Natural killer cell treated with Interleukin-12 subunit alpha and Interleukin-12 subunit beta and Interleukin-15 and Interleukin-18, amount 100 ng/mL, for 72 hours (primary cell): ENCODE results near the gene TFAP2A. TPM values are rescaled to one million over a fixed set of nuclear protein-coding genes. Genes with fewer than 3 reads are reported as not detected.
A peak's percentile ranks its signal among the peaks of the same experiment; 100 is the strongest.

Experiments
- ATAC-seq, 2 donors: fragments of 150-1000 bp; cut with Tn5 transposase in 1 of 2; sonication (Bioruptor Pico), chemical (Tn5 transposase) in 1 of 2; 2 replicates each; pipeline ENCODE4 v1.10.0; 2021
- DNase-seq: peaks from one replicate; pipeline ENCODE4 v3.0.0; 2022; ENCODE audit warnings: low spot score
- H3K27ac Mint-ChIP-seq, 2 donors: 1 replicate in 1 of 2; 2 replicates in 1 of 2; pipeline ENCODE4 v1.8.0; 2022; ENCODE audit warnings: mixed read lengths in 2 of 2, mild to moderate bottlenecking in 1 of 2, moderate library complexity in 1 of 2
- H3K27me3 Mint-ChIP-seq, 2 donors: 1 replicate in 1 of 2; 2 replicates in 1 of 2; pipeline ENCODE4 v1.8.0; 2022; ENCODE audit warnings: mixed read lengths in 2 of 2
- H3K36me3 Mint-ChIP-seq: one replicate; pipeline ENCODE4 v1.8.0; 2022; ENCODE audit warnings: mixed read lengths
- H3K4me1 Mint-ChIP-seq, 2 donors: 1 replicate in 1 of 2; 2 replicates in 1 of 2; pipeline ENCODE4 v1.8.0; 2022; ENCODE audit warnings: low read depth in 2 of 2, mixed read lengths in 2 of 2, mild to moderate bottlenecking in 1 of 2
- H3K4me3 Mint-ChIP-seq: one replicate; pipeline ENCODE4 v1.8.0; 2022; ENCODE audit warnings: mixed read lengths
- H3K9me3 Mint-ChIP-seq: 2 replicates; pipeline ENCODE4 v1.8.0; 2022; ENCODE audit warnings: mixed read lengths
- total RNA-seq, 2 donors: library from RNA; stranded (reverse); gene quantifications; one replicate each; pipeline ENCODE4 v1.2.3, GENCODE V29; 2022

TFAP2A gene
- total RNA-seq, 2 donors from 2014 or later, result 0.07 to 0.31 TPM

DNA sequence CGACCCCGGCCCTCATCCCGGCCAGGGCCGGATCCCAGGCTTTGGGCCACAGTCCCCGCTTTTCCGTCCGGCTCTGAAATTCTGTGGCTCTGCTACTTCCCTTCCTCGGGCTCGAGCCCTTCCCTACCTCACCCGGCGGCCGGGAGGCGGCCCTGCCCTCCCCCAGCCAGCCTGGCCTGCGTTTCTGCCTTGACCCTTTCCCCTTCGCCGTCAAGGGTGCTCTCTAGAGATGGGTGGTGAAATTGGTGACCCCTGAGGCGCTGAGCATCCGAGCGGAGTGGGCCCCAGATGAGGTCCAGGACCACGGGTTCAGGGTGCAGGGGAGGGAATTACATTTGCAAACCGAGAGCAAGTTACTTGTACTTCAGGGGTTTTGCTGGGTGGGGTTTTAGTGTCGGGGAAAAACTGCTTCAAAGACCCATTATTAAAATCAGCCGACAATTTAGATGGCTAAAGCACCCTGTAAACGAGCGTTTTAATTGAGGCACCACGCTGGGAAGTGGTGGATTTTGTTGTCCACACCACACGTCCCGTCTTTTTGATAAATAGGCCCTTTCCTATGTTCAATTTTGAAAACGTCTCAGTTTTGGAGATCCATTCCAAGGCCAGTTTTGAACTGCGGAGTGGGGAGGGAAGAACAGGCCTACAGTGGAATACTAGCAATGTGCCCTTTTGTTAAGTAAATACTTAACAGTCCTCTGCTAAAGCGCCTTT is 9.9 kb downstream of the TFAP2A start:
- Mint-ChIP-seq H3K27ac (peak overlapping the region in 1 of 2 donors; percentile 39), H3K36me3 (peaks cover 29% of the 10 kb centered on the region), H3K4me1 (peaks cover 9 to 11% of the 10 kb centered on the region in 2 donors), H3K9me3 (peaks cover 16% of the 10 kb centered on the region), H3K27me3 (peaks cover 36 to 69% of the 10 kb centered on the region in 2 donors), H3K4me3 (peak overlapping the region; percentile 78)
- DNase-seq (no peak), ATAC-seq (no peak)

DNA sequence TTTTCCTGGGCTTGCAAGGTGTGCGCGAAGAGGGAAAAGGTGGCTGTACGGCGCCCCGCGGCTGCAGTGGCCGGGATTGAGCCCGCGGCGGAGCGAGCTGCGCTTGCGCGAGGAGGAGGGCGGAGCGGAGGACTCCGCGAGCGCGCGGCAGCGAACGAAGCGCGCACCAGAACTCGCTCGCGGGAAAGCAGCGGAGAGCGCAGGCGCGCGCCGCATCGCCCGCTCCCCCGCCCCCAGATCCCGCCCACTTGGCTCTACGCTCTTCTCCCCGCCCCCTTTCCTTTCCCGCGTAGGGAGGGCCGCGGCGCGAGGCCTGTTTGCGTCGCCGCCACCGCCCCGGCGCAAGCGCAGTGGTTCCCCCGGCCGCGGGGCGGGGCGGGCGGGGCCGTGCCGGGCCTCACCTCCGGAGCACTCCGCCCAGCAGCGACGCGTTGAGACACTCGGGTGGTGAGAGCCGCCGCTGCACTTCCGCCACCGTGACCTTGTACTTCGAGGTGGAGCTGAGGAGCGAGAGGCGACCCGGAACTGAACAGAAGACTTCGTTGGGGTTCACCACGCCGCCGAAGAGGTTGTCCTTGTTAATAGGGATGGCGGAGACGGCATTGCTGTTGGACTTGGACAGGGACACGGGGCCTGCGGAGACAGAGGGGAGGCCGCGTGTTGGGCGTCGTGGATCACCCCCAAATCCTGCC is 10.6 kb downstream of the TFAP2A start:
- H3K27ac Mint-ChIP-seq, result peak overlapping the region in 1 of 2 donors; percentile 39
- ATAC-seq (peak; percentile 96 to 98), DNase-seq (peak; percentile 92)
- H3K36me3 Mint-ChIP-seq, result peaks cover 24% of the 10 kb centered on the region
- H3K9me3 Mint-ChIP-seq, result peaks cover 13% of the 10 kb centered on the region
- H3K27me3 Mint-ChIP-seq, result peaks cover 32 to 69% of the 10 kb centered on the region in 2 donors
- peak overlapping the region; percentile 78 for H3K4me3 Mint-ChIP-seq
- peaks cover 9 to 11% of the 10 kb centered on the region in 2 donors for H3K4me1 Mint-ChIP-seq

DNA sequence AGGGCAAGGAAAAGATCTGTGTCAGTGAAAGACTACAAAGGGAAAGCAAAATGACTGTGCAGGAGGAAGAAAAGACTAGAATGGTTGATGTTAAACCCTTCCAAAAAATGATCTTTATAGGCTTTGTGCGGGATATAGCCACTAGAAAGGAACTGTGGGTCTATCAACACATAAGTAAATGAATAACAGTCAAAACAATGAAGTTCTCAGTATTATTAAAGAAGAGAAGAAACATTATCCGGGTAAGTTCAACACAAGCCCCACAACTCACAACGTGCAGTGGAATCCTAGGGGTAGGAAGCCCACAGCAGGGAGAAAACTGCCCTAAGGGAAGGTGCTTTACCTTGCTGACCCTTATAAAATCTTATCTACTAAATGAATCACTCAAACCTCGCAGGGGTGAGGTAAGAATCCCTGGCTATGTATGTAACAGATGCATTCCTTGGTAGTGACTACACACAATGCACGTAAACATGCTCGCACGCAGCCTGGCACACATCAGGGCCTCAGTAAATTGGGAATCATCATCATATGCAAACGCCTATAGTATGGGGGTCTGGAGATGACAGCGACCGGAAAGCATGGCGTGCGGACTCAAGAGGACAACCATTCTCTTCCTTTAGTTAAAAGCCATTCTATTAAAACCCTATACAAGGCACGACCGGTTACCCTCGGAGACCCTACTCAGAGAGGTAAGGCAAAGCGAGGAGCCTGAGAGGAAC is 11.3 kb downstream of the TFAP2A start:
- peaks cover 16% of the 10 kb centered on the region for H3K9me3 Mint-ChIP-seq
- peak overlapping the region in 1 of 2 donors; percentile 39 for H3K27ac Mint-ChIP-seq
- DNase-seq (no peak), ATAC-seq (peak in 1 of 2 donors; percentile 0)
- peaks cover 29% of the 10 kb centered on the region for H3K36me3 Mint-ChIP-seq
- H3K4me1 Mint-ChIP-seq, result peaks cover 9 to 11% of the 10 kb centered on the region in 2 donors
- peak overlapping the region; percentile 78 for H3K4me3 Mint-ChIP-seq
- peaks cover 37 to 69% of the 10 kb centered on the region in 2 donors for H3K27me3 Mint-ChIP-seq

DNA sequence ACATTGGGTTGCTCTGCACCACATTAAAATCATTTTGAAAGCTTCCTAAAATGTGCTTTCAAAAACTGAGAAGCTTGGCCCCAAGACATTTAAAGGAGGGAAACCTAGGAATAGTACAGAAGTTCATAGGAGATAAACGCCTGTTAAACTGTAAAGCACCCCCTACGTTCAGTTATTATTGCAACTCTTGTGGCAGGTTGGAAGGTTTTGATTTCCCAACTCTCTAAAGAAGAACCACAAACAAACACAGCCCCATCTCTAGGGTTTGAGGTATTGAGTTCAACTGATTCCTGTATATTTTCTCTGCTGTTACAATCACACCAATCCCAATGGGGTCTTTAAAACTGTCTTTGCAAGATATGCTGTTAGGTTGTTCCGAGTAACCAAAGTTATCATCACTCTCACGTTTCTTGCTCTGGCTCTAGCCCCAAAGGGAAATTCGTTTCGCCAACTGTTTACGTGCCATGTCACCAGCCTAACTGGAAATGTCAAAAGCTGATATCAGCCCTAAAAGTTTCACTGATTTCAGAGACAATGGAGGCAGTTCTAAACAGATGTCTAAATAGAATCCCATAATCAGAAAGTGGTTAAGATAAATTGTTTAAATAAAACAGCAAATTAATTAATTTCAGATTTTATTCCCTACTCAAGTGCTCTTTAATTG is 12.1 kb downstream of the TFAP2A start:
- peaks cover 32 to 66% of the 10 kb centered on the region in 2 donors for H3K27me3 Mint-ChIP-seq
- H3K36me3 Mint-ChIP-seq, result peaks cover 30% of the 10 kb centered on the region
- H3K4me1 Mint-ChIP-seq, result peaks cover 9 to 11% of the 10 kb centered on the region in 2 donors
- DNase-seq, result no peak
- H3K4me3 Mint-ChIP-seq, result peak overlapping the region; percentile 78
- no peak for ATAC-seq
- peak overlapping the region in 1 of 2 donors; percentile 39 for H3K27ac Mint-ChIP-seq
- peaks cover 16% of the 10 kb centered on the region for H3K9me3 Mint-ChIP-seq

DNA sequence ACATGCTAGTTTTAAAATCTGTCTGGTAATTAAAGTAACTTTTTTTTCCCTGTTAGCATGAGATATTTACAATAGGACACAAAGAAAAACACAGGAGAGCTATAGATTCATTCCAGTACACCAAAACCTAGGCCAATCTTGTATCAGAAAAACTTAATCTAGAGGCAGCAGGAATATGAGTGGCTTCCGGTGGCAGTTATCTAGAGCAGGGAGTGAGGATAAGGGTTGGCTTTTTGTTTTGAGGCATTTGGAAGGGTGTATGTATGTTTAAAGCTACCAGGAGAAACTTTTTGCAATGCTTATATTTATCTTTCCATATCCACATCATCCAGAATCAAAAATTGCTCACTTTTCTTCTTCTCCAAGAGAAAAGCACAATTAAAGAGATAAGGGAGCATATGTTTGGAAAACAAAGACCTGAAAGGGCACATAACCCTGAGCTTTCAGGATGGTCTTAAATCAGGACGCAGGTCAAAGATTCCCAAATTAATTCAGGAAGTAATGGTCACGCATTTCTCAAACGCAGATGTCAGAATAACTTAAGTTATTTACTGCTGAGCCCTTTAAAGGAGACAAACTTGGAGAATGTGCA is 13.1 kb downstream of the TFAP2A start:
- peaks cover 16% of the 10 kb centered on the region for H3K9me3 Mint-ChIP-seq
- H3K4me3 Mint-ChIP-seq, result no peak overlapping the region
- no peak for ATAC-seq
- peaks cover 9 to 11% of the 10 kb centered on the region in 2 donors for H3K4me1 Mint-ChIP-seq
- H3K27ac Mint-ChIP-seq, result no peak overlapping the region
- no peak for DNase-seq
- H3K27me3 Mint-ChIP-seq, result peaks cover 37 to 66% of the 10 kb centered on the region in 2 donors
- H3K36me3 Mint-ChIP-seq, result peaks cover 26% of the 10 kb centered on the region

DNA sequence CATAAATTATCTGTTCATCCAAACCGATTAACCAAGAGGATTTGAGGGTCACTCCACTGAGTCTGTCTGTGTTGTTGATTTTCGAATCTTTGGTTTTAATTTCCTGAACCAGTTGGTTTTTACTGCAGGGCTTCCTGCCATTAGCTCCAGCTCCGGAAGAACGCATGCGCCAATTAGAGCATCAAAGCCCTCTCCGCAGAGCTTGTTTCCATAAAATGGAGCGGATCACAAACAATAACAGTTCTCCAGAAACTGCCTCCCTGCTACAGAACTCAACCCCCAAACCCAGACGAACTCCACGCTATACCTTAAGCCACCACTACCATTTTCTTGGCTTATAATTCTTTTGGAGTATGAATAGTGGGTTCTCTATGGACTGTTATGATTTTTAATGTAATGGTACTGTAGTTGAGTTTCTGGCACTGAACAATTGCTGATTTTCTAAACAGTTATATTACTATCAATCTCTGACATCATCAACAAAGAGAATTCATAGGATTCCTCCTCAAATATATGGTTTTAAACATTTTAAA is 13.8 kb downstream of the TFAP2A start:
- Mint-ChIP-seq H3K4me1 (peaks cover 9 to 11% of the 10 kb centered on the region in 2 donors), H3K27ac (no peak overlapping the region), H3K27me3 (peaks cover 35 to 66% of the 10 kb centered on the region in 2 donors), H3K4me3 (no peak overlapping the region), H3K9me3 (peaks cover 12% of the 10 kb centered on the region), H3K36me3 (peaks cover 26% of the 10 kb centered on the region)
- DNase-seq (no peak), ATAC-seq (no peak)

DNA sequence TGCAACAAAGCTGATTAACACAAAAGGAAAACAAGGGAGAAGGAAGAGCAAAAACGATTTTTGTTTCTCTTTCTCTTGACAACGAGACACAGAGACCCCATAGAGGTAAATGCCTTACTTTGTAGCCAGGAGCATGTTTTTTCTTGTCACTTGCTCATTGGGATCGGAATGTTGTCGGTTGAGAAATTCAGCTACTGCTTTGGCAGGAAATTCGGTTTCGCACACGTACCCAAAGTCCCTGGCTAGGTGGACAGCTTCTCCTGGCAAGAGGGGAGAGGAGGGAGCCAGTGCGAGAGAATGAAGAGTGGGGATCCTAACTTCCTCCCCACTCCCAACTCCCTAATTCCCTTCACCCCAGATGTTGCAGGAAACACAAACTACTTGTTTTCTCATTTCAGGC is 14.5 kb downstream of the TFAP2A start:
- Mint-ChIP-seq H3K9me3 (peaks cover 9% of the 10 kb centered on the region), H3K27ac (no peak overlapping the region), H3K27me3 (peaks cover 40 to 72% of the 10 kb centered on the region in 2 donors)

DNA sequence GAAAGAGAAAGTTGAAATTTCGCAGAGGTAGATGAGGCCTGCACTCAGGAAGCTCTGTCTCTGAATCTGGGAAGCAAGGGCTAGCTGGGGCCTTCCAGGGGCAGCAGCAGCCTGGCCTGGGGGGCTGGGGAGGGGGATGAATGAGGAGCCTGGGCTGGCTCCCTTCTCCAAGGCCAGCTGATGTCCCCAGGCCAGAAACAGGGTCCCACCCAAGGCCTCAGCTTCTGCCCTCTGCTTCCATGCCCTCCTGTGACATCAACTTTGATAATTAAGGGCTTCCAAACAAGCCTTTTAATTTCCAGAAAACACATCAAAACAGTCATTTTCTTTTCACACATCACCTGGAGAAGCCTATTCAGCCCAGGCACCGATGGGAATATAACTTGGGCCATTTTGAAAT is 15.4 kb downstream of the TFAP2A start:
- H3K4me3 Mint-ChIP-seq, result no peak overlapping the region
- peaks cover 9% of the 10 kb centered on the region for H3K9me3 Mint-ChIP-seq
- no peak for DNase-seq
- H3K36me3 Mint-ChIP-seq, result peaks cover 19% of the 10 kb centered on the region
- no peak for ATAC-seq
- H3K27ac Mint-ChIP-seq, result no peak overlapping the region
- H3K4me1 Mint-ChIP-seq, result peaks cover 9 to 11% of the 10 kb centered on the region in 2 donors
- peaks cover 40 to 79% of the 10 kb centered on the region in 2 donors for H3K27me3 Mint-ChIP-seq

More for the DNA sequence above, 14.5 kb downstream of the TFAP2A start:
- ATAC-seq (no peak), DNase-seq (no peak)
- H3K36me3 Mint-ChIP-seq, result peaks cover 21% of the 10 kb centered on the region
- H3K4me3 Mint-ChIP-seq, result no peak overlapping the region
- H3K4me1 Mint-ChIP-seq, result peaks cover 9 to 11% of the 10 kb centered on the region in 2 donors

DNA sequence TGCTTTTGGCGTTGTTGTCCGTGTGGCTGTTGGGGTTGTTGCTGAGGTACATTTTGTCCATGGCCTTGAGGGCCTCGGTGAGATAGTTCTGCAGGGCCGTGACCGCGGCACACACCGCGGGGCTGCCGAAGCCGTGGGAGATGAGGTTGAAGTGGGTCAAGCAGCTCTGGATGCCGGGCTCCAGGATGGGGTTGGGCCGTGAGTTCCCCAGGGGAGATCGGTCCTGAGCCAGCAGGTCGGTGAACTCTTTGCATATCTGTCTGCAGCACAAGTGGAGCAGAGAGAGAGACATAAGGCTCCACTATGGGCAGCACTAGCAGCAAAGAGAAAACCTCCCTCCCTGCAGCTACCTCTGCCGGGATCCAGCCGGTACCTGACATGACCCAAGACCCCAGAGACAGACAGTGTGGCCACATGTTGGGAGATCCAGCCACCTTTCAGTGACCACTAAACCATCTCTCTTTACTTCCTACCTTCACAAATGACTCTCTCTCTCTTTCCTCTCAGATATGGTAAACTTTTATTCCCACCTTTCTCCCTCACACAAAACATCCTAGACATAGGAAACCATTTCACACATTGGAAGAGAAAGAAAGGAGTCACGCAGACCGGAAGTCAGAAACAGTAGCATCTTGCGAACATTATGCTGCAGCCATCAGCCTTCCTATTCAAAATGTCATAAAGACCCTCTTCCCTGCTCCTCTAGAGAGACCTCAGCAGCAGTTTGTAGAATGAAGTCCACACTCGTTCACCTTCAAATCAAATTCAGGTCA is 16.2 kb downstream of the TFAP2A start:
- no peak overlapping the region for H3K4me3 Mint-ChIP-seq
- H3K4me1 Mint-ChIP-seq, result peaks cover 6 to 8% of the 10 kb centered on the region in 2 donors
- no peak overlapping the region for H3K27ac Mint-ChIP-seq
- peaks cover 22% of the 10 kb centered on the region for H3K36me3 Mint-ChIP-seq
- no peak for DNase-seq
- H3K27me3 Mint-ChIP-seq, result peaks cover 46 to 87% of the 10 kb centered on the region in 2 donors
- no peak for ATAC-seq
- peaks cover 11% of the 10 kb centered on the region for H3K9me3 Mint-ChIP-seq

DNA sequence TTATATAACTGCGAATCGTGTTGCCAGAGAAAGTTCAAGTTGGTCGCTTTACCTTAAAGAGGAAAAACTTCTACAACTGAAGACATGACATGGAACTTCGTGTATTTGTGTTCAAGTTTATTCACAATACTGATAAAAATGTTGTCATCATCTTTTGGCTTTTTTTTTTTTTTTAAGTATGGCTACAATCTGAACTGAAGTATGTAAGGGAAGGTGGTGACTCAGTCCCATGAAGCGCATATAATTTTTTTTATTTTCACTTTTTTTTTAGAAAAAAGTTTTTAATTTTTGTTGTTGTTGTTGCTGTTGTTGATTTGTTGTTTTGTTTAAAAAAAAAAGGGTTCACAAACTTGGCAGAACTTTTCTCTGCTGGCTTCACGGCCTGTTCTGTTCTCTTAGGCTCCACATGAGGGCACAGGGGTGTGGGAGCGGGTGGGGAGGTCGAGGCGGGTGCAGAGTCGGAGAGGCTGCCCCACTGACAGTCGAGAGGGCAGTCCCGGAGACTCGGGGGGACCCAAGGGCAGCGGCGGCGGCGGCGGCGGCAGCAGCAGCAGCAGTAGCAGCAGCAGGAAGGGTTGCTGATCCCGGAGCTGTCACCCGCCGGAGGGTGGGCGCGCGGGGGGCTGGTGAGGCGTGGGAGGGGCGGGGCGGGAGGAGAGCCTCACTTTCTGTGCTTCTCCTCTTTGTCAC is 17.0 kb downstream of the TFAP2A start:
- peaks cover 12% of the 10 kb centered on the region for H3K9me3 Mint-ChIP-seq
- H3K4me3 Mint-ChIP-seq, result no peak overlapping the region
- H3K27ac Mint-ChIP-seq, result no peak overlapping the region
- H3K4me1 Mint-ChIP-seq, result peaks cover 0 to under 1% of the 10 kb centered on the region in 2 donors
- peaks cover 27% of the 10 kb centered on the region for H3K36me3 Mint-ChIP-seq
- no peak for ATAC-seq
- peaks cover 51 to 94% of the 10 kb centered on the region in 2 donors for H3K27me3 Mint-ChIP-seq
- DNase-seq, result no peak

DNA sequence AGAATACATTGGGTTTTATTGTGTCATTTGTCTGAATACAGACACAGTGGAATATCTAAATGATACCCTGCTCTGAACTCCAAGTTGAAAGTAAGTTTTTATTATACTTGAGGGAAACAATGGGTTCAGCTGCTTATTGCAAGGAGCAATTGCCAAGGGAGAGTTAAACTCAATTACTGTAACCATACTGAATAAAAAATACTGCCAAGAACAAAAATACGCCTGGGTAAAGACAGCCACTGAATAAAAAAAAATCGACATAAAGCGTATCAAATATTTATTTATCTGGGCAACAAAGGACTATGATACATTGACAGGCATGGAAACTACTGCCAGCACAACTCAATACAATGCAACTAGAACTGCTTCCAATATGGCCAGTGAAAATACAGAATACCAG is 18.1 kb downstream of the TFAP2A start:
- H3K4me3 Mint-ChIP-seq, result no peak overlapping the region
- H3K27me3 Mint-ChIP-seq, result peaks cover 52 to 95% of the 10 kb centered on the region in 2 donors
- H3K27ac Mint-ChIP-seq, result no peak overlapping the region
- DNase-seq (no peak), ATAC-seq (no peak)
- no peaks in the 10 kb centered on the region for H3K4me1 Mint-ChIP-seq
- H3K9me3 Mint-ChIP-seq, result peaks cover 12% of the 10 kb centered on the region
- peaks cover 31% of the 10 kb centered on the region for H3K36me3 Mint-ChIP-seq
